CD4-positive, alpha-beta T cell treated with Interleukin-6 at 100 ng/mL for 8 hours (primary cell): ENCODE data around the gene PDE10A.
"Not testable (repeated sequence)": the region's sequence is repeated elsewhere in the genome, so short reads cannot be mapped to it uniquely, and the experiment has no call there.

Experiments
- DNase-seq: peaks from one replicate; pipeline ENCODE4 v3.0.0-alpha.2; 2020; ENCODE audit warnings: mixed read lengths, low spot score

Gene PDE10A

DNA sequence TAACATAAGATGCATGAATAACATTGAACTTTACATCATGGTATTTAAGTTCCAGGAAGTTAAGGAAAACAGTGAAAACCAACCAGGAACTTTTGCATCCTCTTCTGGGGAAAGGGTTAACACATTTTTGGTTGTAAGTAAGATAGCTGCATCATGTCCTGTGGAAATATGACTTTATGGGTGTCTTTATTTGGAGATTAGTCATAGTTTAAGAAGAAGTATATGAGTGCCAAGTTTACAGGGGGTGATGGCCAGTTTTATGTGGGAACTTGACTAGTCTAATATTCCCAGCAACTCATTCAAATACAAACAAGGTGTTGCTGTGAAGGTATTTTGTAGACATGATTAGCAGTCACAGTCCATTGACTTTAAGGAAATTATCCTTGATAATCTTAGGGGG, 78.0 kb downstream of the PDE10A start:
- no peak for DNase-seq

DNA sequence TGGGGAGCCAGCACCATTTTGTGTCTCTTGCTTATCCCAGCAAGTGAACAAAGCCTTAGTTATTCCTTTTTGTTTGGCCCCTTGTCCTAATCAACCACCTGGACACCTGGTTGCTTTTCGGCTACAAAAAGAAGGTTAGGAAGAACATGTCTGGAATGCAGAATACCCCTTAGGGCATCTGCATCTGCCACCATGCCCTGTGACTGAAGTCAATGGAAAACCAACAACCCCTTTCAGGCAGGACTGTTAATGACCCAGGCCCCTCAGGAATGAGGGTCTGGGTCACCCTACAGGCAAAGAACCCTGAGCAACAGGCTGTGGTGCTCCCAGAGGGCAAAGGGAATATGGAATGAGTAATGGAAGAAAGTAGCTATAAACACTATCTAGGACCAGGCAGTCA, 78.5 kb downstream of the PDE10A start:
- DNase-seq, result no peak

DNA sequence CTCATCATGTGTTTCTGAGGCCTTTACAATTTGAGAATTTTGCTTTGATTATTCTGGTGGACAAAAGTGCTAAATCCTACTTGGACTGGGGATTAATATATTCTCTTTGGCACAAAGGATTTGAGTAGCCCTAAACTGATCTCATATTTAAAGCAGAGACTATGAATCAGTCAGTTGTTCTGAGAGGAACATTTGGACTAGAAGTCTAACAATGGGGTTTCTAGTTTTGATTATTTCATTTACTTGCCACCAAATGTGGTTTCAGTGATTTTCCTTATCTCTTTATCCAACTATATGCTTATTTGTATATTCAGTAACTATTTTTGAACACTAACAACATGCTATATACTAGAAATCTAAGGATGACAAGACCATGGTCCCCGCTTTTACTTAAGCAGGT, 81.4 kb downstream of the PDE10A start:
- DNase-seq, result no peak

DNA sequence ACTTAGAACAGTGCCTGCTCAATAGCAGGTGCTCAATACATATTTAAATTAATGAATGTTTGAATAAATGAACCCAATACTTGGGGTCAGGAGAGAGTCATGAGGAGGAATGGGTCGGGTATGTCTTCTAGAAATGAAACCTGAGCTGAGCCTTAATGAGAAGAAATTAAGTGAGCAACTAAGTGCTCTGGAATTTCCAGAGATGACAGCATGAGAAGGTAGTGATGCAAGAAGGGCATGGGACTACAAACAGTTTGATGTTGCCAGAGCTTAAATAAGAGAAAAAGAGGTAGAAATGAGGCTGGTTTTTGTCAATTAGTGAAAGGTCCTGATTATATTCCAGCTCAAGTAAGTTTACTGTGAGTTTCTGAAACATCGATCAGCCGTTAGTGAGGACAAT, 82.9 kb downstream of the PDE10A start:
- no peak for DNase-seq

DNA sequence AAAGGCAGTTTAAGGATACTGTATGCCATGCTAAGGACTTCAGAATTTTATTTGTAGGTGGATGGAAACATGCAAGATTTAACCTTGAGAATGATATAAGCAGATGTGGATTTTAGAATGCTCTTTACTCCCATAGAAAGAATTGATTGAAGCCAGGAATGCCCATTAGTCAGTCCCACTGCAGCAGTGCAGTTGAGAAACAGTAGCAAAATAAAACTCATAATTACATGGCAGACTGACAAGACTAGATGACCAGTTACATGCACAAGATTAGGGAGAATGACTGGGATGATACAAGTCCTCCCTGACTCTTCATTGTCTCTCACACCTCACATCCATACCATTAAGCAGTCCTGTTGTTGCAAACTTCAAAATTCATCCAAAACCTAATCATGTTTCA, 83.9 kb downstream of the PDE10A start:
- no peak for DNase-seq

DNA sequence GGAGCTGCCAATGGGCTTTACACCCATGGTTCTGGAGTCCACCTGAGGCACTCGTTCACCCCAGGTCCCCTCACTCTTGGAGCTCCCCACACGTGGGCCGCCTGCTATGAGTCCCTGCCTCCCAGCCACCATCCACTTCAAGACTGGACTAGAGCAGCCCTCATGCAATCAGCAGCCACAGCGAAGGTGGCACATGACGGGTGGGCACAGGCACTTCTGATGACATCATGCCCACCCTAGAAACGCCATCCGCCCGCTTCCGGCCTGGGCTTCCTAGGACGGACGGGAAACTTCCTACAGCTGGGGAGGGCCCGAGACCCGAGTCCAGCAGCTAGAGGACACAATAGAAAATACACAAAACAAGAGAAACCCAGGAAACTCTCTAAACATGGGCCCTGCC, 85.5 kb downstream of the PDE10A start:
- DNase-seq, result no peak

DNA sequence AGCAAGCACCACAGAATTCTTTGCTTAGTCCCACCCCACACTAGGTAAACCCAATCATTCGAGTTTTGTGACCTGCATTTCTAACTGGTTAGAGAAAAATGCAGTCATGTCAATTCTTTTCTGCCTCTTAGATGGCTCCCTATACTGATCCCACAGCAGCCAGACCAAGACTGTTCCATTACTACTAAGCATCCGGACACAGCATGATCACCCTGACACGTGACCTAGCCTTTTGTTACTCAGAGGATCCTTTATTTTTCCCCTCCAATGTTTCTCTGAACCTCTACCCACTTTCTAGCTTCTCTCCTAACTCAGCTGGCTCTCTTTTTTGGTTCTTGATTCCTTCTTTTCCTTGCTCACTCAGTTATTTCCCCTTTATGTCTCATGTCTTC, 87.9 kb downstream of the PDE10A start:
- no peak for DNase-seq

DNA sequence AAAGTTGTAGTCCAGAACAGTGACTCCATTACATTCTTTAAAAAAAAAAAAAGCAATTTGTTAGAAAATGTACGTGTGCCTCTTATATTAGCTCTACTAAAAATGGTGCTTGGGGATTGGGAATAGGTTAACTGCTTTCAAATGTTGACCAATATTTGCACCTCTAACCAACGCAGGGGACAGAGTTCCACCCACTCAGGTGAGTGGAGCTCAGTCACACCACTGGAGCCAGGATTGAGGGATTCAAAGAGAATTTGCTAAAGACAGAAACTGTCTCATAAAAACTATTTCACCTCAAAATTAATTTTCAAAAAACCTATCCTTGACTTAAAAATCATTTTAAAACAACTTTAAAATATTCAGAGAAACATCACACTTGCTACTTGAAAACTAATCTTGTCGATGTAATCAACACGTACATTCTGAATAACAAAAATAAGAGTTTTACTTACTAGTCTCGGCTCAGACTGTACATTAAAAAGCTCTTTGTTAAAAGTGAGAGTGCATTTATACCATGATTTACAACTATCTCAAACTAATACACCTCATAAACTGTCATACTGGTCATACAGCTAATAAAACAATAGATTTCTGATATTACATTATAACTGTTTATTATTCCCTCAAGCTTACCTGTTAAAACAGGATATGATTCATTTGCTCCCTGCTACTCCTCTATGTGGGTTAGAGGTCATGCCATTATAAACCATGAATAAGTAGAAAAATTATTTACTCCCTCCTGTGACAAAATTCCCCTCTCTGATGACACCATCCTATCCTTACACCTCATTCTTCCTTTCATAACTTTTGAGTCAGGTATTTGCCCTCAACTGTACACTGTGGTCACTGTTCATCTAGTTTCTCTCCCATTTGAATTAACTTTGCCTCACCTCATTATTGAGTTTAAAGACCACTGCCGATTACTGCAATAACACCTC, 88.6 kb downstream of the PDE10A start:
- no peak for DNase-seq

DNA sequence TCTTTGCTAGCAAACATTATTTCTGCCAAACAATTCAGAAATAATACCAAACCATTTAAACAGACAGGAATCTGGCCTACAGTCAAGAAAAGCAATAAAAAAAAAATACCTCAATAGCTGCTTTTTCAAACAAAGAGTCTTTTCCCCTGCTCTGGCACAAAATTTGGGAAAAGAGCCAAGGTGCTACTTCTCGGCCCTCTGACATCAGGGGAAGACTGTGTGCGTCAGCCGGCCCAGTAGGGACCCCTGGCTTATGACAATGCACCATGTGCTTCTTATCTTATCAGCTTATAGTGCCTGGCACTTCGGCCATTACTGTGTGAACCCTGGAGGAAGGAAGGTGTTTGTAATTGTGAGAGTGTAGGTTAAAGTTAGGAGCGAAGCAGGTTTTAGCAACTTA, 89.4 kb downstream of the PDE10A start:
- DNase-seq, result no peak

DNA sequence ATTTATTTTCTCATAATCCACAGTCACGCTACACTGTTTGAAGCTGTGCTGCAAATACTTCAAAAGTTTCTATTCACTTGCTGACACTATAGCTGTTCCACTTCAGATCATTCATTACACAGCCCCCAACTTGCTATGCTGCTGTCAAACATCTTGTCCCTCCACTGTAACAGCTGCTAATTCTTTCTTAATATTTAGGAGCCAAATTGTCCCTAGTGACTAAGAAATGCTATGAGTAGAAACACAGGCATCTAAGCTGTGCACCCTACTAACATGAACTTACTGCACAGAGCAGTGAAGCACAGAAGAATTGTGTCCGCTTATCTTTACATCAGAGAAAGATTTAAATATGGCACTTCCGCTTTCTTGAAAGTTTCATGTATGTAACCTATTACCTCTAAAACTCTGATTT, 91.3 kb downstream of the PDE10A start:
- DNase-seq, result no peak

DNA sequence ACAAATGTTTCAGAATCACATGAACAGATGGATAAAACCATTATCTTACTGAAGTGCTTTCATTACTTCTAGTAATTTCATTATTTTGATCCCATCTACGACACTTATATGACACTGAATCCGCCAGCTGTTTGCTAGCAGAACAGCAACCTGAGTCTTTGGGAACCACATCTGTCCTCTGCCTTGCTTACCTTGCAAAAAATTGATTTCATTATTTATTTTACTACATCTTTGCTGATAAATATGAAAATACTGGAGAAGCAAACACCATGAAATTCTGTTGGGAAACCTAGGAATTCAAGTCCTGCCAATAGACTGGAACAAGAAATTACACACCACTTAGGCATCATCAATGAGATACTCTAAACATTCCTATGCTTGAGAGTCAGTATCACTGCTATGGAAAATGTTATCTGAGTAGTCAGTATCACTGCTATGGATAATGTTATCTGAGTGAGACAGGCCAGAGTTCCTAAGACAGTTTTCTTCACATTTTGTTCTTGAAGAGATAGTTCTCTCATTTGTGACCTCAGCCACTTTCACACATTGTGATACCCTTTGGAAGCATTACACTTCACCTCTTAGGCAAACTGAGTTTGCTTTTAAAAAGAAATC, 91.9 kb downstream of the PDE10A start:
- no peak for DNase-seq

DNA sequence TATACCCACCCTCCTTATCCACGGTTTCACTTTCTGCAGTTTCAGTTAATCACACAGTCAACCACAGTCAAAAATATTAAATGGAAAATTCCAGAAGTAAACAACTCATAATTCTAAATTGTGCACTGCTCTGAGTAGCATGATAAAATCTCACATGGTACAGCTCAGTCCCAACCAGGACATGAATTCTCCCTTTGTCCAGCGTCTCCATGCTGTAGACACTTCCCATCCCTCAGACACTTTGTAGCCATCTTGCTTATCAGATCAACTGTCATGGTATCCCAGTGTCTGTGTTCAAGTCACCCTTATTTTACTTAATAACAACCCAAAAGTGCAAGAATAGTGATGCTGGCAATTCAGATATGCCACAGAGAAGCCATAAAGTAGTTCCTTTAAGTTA, 94.7 kb downstream of the PDE10A start:
- no peak for DNase-seq

DNA sequence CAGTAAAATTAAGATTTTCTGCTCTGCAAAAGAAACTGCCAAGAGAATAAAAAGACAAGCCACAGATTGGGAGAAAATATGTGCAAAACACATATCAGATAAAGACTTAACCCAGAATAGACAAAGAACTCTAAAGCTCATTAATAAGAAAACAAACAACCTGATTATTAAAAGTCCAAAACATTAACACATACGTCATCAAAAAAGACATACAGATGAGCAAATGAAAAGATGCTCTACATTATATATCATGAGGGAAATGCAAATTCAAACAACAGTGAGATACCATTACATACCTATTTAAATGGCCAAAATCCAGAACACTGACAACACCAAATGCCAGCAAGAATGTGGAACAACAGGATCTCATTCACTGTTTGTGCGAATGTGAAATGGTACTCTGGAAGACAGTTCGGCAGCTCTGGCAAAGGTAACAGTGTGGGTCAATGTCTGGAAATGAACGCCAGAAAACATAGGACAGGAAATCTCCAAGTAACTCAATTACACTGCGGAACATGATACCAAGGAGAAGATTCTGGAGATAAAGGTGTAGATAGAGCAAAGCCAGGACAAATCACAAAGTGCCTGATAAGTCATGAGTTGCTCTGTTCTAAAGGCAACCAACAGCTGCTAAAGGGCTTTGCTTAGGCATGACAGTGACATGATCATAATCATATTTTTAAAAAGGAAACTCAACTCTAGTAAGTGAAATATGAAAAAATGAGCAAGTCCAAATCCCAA, 96.8 kb downstream of the PDE10A start:
- DNase-seq, result no peak

DNA sequence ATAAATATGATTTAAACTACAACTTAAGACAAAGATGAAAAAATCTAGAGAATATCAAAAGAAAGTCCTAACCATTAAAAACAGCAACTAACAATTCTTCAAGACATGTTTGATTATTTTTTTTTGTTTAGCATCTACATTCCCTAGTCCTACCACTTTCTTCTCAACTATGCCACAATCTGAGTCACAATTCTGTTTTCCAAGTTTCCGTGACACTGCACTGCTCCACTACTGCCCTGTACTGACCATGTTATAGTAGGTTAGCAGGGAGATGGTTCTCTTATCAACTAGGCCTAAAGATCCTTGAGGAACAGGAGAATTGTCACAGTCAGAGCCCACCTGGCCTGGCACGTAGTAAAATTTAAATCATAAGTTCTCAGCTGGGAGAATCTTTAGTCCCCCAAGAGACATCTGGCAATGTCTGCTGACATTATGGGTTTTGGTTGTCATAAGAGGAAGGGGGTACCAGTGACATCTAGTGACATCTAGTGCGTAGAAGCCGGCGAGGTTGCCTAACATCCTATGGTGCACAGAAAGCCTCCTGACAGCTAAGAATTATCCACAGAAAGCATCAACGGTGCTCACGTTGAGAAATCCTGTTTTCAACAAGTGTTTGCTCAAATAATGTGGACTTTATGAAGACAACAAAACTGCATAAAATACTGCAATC, 100.5 kb downstream of the PDE10A start:
- DNase-seq, result no peak

DNA sequence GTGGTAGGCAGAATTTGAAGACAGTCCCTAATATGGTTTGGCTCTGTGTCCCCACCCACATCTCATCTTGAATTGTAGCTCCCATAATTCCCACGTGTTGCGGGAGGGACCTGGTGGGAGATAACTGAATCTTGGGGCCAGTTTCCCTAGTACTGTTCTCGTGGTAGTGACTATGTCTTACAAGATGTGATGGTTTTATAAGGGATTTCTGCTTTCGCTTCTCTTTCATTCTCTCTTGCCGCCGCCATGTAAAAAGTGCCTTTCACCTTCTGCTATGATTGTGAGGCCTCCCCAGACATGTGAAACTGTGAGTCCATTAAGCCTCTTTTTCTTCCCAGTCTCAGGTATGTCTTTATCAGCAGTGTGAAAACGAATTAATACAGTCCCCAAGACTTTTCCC, 103.4 kb downstream of the PDE10A start:
- no peak for DNase-seq

DNA sequence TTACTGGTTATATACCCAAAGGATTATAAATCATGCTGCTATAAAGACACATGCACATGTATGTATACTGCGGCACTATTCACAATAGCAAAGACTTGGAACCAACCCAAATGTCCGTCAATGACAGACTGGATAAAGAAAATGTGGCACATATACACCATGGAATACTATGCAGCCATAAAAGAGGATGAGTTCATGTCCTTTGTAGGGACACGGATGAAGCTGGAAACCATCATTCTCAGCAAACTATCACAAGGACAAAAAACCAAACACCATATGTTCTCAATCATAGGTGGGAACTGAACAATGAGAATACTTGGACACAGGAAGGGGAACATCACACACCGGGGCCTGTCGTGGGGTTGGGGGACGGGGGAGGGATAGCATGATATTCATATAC, 104.9 kb downstream of the PDE10A start:
- not testable (repeated sequence) for DNase-seq

DNA sequence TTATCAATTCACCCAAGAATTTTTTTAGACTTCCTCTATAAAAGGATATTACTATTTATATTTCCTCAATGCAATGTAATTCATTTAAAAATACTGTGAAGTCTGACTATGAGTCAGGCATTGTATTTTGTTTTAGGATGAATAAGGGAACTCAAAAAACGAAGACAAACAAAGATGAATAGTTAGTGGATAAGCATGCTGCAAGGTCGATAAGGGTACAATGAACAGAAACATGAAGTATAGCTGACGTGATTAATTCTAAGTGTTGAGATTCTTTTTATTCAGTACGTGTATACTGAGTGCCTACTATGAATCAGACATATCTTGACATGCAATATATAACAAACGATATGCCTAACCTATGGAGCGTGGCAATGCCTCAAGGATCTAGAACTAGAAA, 105.4 kb downstream of the PDE10A start:
- DNase-seq, result no peak

DNA sequence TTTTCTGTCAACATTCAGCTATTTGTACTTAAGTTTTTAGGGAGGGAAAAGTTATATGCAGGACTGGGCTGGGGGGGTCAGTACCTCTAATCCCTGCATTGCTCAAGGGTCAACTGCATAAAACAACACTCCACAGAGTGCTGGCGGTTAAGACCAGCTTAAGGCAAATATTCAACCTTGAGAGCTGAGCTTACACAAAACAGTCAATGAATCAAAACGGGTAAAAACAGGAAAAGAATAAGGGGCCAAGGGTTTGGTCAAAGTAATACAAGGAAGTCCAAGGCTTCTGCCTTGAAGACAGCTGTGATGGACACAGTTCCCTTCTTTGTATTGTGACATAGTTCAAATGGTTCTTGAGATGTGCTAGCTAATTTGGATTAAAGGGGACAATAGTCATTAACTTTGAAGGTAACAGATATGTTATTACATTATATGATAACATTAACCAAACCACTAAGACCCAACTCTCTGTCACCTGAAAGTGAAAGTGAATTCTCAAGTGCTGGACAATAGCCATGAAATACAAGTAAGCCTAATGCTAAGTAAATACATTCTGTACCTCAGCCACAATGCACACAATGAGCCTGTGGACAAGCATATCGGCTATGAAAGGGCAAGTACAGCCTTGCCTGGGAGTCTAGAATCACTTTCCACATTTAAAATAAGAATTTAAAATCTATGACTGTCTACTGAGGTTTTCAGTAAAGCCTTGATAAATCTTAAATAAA, 106.8 kb downstream of the PDE10A start:
- DNase-seq, result no peak

DNA sequence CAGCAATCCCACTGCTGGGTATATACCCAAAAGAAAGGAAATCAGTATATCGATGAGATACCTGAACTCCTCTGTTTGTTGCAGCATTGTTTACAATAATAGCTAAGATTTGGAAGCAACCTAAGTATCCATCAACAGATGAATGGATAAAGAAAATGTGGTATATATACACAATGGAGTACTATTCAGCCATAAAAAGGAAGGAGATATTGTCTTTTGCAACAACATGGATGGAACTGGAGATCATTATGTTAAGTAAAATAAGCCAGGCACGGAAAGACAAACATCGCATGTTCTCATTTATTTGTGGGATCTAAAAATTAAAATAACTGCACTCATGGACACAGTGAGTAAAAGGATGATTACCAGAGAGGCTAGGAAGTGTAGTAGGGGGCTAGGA, 108.4 kb downstream of the PDE10A start:
- not testable (repeated sequence) for DNase-seq

DNA sequence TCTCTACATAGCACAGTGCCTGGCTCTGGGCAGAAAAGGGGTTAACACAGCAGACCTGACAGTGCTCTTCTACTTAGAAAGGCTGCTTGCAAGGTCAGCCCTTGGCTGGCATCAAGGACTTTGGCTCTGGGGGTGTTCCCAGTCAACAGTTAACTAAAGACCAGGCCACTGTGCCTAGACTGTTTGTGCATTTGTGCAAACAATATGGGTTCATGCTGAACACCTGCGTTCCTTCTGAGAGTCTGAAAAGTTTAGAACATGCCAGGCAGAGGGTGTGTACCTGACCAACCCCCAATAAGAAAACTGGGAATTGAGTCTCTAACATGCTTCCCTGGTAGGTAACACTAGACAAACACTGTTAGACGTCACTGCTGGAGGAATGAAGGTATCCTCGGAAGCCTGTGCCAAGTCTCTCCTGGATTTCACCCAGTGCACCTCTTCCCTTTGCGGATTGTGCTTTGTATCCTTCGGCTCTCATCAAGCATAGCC, 110.7 kb downstream of the PDE10A start:
- DNase-seq, result no peak

DNA sequence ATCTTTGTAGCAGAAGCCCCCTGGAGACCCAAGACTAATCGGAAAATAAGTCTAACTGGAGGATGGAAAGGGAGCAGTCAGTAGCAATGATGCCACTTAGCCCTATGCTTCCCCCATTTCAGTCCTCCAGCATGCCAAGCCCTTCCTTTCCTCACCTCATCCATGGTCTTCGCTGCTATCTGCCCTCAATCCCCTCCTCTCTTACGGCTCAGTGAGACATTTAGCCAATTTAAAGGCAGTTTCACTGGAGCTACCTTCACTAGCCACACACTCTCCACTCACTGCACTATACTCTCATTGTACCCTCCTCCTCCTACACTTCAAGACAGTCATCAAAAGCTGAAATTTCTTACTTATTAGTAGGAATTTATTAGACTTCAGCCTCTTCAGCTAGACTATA, 111.2 kb downstream of the PDE10A start:
- no peak for DNase-seq

DNA sequence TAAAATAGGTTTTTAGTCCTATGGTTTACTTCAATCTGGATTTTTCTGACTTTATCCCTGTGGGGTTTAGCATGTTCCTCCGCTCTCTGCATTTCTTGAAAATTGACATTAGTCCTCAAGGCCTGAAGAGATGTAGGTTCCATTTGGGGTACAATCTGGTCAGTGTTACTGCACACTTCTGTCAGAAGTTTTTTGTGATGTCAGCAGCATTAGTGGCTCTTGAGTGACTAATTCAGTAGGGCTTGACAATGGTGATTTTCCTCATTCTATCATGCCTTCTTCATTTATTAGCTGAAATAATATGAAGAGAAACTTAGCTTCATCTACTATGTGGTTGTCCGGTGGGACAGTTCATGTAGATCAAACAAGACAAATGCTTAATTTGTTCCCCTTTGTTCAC, 114.6 kb downstream of the PDE10A start:
- DNase-seq, result no peak
